ENCODE data around the gene USP48.

DNA sequence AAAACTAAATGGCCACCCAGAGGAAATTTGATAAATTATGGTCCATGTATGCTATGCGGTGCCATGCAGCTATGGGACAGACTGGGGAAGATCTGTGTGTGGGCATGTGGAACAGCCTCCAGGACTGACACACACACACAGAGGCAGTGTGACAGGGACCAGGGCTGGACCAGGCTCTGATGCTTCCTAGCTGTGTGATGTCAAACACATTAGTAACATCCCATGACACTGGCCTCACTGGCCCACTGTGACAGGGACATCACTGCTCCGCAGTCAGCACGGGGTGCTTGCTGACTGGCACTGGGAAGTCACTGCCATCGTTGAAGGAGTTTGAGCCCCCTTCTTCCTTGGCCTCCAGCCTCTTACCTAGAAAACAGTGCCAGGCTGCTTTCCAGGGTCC is 127.7 kb downstream of the USP48 start:
- TF ChIP-seq CHD1 (IDR thresholded peaks at IDR 0.05; ENCODE audit: low read depth, low read length) (no peak), SREBF2 (IDR thresholded peaks at IDR 0.05; ENCODE audit: low read length) (no peak), KAT2A (conservative IDR thresholded peaks at IDR 0.05; ENCODE audit: control insufficient read depth, low read depth, low read length) (no peak), NRF1 (conservative IDR thresholded peaks at IDR 0.05; ENCODE audit: low read depth, low read length) (no peak), RB1 (IDR thresholded peaks at IDR 0.05; ENCODE audit: borderline replicate concordance) (no peak), NR2C2 (IDR thresholded peaks at IDR 0.05; ENCODE audit: borderline replicate concordance, control insufficient read depth, insufficient read length, low read depth) (no peak), YBX1 (IDR thresholded peaks at IDR 0.05) (no peak), POLR2A (IDR thresholded peaks at IDR 0.05; ENCODE audit: low read depth, low read length) (no peak), RAD21 (IDR thresholded peaks at IDR 0.05; ENCODE audit: insufficient read depth, low read depth, low read length) (no peak), EGR1 (IDR thresholded peaks at IDR 0.05; ENCODE audit: borderline replicate concordance in 1 of 2, low read depth in 2 of 2, low read length in 2 of 2) (no peak)
- TF ChIP-seq, protein P1, sequence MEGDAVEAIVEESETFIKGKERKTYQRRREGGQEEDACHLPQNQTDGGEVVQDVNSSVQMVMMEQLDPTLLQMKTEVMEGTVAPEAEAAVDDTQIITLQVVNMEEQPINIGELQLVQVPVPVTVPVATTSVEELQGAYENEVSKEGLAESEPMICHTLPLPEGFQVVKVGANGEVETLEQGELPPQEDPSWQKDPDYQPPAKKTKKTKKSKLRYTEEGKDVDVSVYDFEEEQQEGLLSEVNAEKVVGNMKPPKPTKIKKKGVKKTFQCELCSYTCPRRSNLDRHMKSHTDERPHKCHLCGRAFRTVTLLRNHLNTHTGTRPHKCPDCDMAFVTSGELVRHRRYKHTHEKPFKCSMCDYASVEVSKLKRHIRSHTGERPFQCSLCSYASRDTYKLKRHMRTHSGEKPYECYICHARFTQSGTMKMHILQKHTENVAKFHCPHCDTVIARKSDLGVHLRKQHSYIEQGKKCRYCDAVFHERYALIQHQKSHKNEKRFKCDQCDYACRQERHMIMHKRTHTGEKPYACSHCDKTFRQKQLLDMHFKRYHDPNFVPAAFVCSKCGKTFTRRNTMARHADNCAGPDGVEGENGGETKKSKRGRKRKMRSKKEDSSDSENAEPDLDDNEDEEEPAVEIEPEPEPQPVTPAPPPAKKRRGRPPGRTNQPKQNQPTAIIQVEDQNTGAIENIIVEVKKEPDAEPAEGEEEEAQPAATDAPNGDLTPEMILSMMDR (IDR thresholded peaks at IDR 0.05 in 2 of 3, conservative IDR thresholded peaks at IDR 0.05 in 1 of 3; ENCODE audit: control insufficient read depth in 2 of 3, extremely low read depth in 1 of 3, insufficient read depth in 1 of 3, low read depth in 3 of 3, low read length in 3 of 3): no peak
- TF ChIP-seq, protein P2, sequence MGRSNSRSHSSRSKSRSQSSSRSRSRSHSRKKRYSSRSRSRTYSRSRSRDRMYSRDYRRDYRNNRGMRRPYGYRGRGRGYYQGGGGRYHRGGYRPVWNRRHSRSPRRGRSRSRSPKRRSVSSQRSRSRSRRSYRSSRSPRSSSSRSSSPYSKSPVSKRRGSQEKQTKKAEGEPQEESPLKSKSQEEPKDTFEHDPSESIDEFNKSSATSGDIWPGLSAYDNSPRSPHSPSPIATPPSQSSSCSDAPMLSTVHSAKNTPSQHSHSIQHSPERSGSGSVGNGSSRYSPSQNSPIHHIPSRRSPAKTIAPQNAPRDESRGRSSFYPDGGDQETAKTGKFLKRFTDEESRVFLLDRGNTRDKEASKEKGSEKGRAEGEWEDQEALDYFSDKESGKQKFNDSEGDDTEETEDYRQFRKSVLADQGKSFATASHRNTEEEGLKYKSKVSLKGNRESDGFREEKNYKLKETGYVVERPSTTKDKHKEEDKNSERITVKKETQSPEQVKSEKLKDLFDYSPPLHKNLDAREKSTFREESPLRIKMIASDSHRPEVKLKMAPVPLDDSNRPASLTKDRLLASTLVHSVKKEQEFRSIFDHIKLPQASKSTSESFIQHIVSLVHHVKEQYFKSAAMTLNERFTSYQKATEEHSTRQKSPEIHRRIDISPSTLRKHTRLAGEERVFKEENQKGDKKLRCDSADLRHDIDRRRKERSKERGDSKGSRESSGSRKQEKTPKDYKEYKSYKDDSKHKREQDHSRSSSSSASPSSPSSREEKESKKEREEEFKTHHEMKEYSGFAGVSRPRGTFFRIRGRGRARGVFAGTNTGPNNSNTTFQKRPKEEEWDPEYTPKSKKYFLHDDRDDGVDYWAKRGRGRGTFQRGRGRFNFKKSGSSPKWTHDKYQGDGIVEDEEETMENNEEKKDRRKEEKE (IDR thresholded peaks at IDR 0.05): no peak
- TF ChIP-seq, protein P3, sequence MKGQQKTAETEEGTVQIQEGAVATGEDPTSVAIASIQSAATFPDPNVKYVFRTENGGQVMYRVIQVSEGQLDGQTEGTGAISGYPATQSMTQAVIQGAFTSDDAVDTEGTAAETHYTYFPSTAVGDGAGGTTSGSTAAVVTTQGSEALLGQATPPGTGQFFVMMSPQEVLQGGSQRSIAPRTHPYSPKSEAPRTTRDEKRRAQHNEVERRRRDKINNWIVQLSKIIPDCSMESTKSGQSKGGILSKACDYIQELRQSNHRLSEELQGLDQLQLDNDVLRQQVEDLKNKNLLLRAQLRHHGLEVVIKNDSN (IDR thresholded peaks at IDR 0.05; ENCODE audit: borderline replicate concordance, extremely low read length, insufficient read depth, low read depth, low read length): no peak

All from GM12878 (cell line).